GM12892 (cell line): ENCODE results near the gene SFRP2.

Experiments used
- DNase-seq: peaks from one replicate; pipeline ENCODE4 v3.0.0; 2011; ENCODE audit not compliant: insufficient read length
- FAIRE-seq: peaks from 2 replicates; lab custom pipeline; 2011; peaks lifted over from hg19 to GRCh38; lab: Jason Lieb, UNC
- POLR2A ChIP-seq: IDR thresholded peaks from 2 replicates; pipeline ENCODE4 v1.6.1; 2011; ENCODE audit warnings: low read depth, low read length, control low read depth
- POLR2AphosphoS5 ChIP-seq: IDR thresholded peaks from 2 replicates; pipeline ENCODE4 v1.6.1; 2011; ENCODE audit warnings: low read depth, low read length, control low read depth
- TAF1 ChIP-seq: IDR thresholded peaks from 2 replicates; pipeline ENCODE4 v1.6.1; 2011; ENCODE audit warnings: low read depth, mild to moderate bottlenecking, control low read depth, low read length, borderline replicate concordance

SFRP2 gene

DNA sequence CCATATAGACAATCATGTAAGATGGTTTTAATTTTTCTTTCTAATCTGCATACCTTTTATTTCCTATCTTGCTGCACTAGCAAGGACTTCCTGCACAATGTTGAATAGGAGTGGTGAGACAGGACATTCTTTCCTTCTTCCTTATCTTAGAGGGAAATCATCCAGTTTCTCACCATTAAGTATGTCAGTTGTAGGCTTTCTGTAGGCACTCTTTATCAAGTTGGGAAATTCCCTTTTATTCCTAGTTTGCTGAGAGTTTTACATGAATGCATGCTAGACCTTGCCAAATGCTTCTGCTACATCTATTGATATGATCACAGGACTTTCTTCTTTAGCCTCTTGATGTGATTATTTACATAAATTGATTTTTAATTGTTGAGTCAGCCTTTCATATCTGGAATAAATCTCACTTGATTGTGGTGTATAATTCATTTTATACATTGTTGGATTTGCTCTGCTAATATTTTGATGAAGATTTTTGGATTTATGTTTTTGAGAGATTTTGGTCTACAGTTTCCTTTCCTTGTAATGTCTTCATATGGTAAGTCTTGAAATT lies 52.9 kb downstream of the SFRP2 start:
- no peak for FAIRE-seq
- no peak for DNase-seq
- TF ChIP-seq POLR2AphosphoS5 (no peak), POLR2A (no peak), TAF1 (no peak)

DNA sequence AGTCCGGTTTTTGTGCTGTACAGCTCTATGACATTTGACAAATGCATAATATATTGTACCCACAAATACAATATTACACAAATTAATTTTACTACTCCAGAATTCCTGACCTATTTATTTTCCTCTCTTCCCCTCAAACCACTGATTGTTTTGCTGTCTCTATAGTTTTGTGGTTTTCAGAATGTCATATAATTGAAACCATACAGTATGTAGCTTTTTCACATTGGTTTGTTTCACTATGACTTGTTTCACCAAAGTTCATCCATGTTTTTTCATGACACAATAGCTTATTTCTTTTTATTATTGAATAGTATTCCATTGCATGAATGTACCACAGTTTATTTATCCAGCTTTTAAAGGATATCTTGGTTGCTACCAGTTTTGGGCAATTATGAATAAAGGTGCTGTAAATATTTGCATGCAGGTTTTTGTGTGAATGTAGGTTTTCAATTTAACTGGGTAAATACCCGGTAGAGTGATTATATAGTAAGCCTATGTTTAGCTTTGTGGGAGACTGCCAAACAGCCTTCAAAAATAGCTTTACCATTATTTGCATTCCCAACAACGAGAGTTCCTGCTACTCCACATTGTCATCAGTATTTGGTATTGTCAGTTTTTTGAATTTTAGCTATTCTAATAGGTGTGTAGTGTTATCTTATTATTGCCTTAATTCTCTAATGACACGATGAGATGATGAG lies 55.0 kb downstream of the SFRP2 start:
- no peak for FAIRE-seq
- TF ChIP-seq POLR2AphosphoS5 (no peak), TAF1 (no peak), POLR2A (no peak)

DNA sequence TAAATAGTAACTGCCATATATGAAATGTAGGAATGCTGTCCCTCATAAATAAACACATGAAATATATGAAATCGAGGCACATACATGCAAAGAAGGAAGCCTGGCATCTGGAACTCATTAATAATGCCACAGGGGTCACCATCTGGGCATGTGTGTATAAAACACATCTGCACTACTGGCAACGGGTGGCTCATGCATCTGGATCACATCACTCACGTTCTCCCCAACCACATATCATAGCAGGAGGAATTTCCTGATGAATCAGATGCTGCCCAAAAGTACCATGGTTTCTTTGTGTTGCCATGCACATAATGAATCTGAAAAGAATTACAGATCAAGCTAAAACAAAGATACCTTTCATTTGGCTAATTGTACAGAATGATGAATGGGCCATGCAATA lies 57.6 kb downstream of the SFRP2 start:
- no peak for DNase-seq
- FAIRE-seq: no peak
- TF ChIP-seq TAF1 (no peak), POLR2A (no peak), POLR2AphosphoS5 (no peak)

More for the DNA sequence above, 55.0 kb downstream of the SFRP2 start:
- DNase-seq: no peak
